Measurements from ENCODE around the gene FANCC.
"Not testable (repeated sequence)": the region's sequence is repeated elsewhere in the genome, so short reads cannot be mapped to it uniquely, and the experiment has no call there.

The FANCC gene

GRCh38 chr9:95237336-95237735 lies 80.2 kb downstream of the FANCC start:
- no peak for DNase-seq (ENCODE audit: low read depth)
- TF ChIP-seq CTCF (conservative IDR thresholded peaks at IDR 0.05; ENCODE audit: low read depth, low read length), result no peak
- no peak overlapping the region for H3K4me3 ChIP-seq (ENCODE audit: low read length)

DNA sequence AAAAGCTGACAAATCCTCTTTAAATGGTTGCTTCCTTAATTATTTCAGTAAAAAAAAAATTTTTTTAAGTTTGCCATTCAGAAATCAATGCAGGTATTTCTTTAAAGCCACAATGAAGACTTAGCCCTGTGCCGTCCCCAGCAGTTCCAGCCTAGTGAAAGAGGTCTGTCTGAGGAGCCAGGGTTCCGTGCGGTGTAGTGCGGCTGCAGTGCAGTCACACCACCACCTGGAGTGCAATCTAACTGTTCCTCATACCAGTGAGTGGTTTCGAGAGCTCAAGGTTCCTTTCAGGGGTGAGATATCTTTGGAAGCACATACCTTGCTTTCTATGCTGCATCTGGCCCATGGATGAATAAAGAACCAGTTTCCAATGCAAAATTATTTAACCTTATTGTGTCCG lies 87.5 kb downstream of the FANCC start:
- TF ChIP-seq CTCF (conservative IDR thresholded peaks at IDR 0.05; ENCODE audit: low read depth, low read length), result no peak
- no peak overlapping the region for H3K4me3 ChIP-seq (ENCODE audit: low read length)
- no peak for DNase-seq (ENCODE audit: low read depth)

DNA sequence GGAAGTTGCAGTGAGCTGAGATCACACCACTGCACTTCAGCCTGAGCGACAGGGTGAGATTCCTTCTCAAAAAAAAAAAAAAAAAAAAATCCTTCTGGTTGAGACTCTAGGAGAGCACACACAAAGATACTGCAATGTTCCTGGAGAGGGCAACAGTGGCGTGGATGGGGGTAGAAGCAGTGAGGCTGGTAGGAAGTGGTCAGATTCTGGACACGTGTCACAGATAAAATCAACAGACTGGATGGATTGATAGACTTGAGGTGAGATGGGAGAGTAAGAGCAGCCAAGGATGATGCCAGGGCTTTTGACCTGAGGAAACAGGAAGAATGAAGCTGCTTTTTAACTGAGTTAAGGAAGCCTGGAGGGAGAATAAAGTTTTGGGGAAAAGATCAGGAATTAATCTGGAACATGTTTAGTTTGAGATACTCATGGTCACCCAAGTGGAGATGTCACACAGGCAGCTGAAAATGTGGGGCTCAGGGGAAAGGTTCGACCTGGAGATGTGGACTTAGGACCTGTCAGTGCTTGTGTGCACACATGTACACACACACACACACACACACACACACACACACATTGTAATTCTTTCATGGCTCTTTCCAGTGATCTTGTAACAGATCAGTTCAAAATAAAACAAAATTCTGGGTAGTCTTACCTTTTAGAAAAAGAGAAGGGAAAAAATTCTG lies 88.1 kb downstream of the FANCC start:
- DNase-seq (ENCODE audit: low read depth), result no peak
- H3K4me3 ChIP-seq (ENCODE audit: low read length), result no peak overlapping the region
- TF ChIP-seq CTCF (conservative IDR thresholded peaks at IDR 0.05; ENCODE audit: low read depth, low read length), result no peak

DNA sequence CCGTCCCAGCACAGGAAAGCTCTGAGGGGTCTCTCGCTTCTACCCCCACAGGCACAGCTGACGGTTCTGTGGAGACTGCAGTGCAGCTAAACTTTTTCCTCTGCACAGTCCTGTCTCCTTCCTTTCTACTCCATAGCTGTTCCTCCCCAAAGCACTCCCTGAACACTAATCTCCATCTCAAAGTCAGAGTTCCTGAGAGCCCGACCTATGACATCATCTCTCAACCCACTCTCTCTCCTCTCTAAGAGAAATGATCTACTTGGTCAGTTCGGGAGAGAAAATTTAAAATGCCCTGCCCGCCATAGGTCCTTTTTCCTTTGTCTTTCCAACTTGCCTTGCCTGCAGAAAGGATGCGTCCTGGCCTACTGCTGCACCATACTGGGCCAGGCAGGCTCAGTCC lies 90.6 kb downstream of the FANCC start:
- no peak overlapping the region for H3K4me3 ChIP-seq (ENCODE audit: low read length)
- no peak for DNase-seq (ENCODE audit: low read depth)
- no peak for TF ChIP-seq CTCF (conservative IDR thresholded peaks at IDR 0.05; ENCODE audit: low read depth, low read length)

DNA sequence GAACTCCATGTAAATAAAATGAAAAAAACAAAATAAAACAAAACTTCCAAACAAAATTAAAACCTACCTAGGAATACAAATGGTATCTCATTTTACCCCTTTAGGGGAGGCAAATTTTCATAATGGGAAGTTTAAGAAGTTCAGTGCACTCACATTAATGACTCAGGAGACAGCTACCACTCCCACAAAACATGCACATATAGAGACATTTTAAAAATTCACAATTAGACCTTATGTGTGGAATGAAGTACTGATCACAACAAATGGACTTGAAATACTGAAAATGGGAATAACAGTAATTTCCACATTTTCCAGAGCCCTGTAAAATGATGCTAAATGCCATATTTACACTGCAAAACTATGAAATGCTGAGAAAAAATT lies 91.8 kb downstream of the FANCC start:
- H3K4me3 ChIP-seq (ENCODE audit: low read length), result no peak overlapping the region
- TF ChIP-seq CTCF (conservative IDR thresholded peaks at IDR 0.05; ENCODE audit: low read depth, low read length), result no peak
- no peak for DNase-seq (ENCODE audit: low read depth)

DNA sequence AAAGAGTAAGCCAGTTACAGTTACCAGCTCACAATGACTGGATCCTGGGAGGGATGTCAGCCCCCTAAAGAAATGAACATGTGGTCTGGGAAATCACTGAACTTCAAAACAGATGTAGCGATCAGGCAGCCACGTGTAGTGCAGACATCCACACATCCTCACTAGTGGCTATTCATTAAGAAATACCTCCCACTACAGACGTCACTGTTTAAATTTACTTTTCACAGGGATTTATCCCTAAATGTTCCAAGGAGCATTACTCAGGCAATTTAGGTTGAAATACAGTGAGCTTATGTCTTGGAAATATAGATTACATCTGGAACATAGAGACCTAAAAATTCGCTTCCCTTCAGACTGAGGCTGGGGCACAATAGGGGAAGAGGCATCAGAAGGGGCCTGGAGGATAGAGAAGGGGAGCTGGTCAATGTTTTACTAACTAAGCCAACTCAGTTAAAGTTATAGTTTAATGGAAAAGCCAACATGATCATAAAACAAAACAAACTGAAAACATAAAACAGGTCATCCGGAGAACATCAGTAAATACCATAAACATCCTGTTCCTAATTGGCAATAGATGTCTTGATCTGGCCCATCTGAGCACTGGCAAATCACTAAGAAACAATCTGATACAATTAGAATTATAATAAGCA lies 92.3 kb downstream of the FANCC start:
- TF ChIP-seq CTCF (conservative IDR thresholded peaks at IDR 0.05; ENCODE audit: low read depth, low read length), result no peak
- DNase-seq (ENCODE audit: low read depth), result no peak
- no peak overlapping the region for H3K4me3 ChIP-seq (ENCODE audit: low read length)

- no peak for TF ChIP-seq CTCF (conservative IDR thresholded peaks at IDR 0.05; ENCODE audit: low read depth, low read length)
- DNase-seq (ENCODE audit: low read depth), result no peak
- no peak overlapping the region for H3K4me3 ChIP-seq (ENCODE audit: low read length)
Measured at GRCh38 chr9:95224376-95225019, 93.0 kb downstream of the FANCC start.

- not testable (repeated sequence) for H3K4me3 ChIP-seq (ENCODE audit: low read length); DNase-seq (ENCODE audit: low read depth)
Measured at GRCh38 chr9:95220352-95220751, 97.2 kb downstream of the FANCC start.

Measured in retinal pigment epithelial cell (primary cell).